Keratinocyte (primary cell): ENCODE data around the gene ATP13A3. TPM values are rescaled to one million over a fixed set of nuclear protein-coding genes. Genes with fewer than 3 reads are reported as not detected.

ENCODE experiments used
- DNase-seq: peaks from one replicate; pipeline ENCODE4 v3.0.0-alpha.2; 2011; ENCODE audit warnings: low read depth, missing footprints, low spot score
- FAIRE-seq: peaks from 2 replicates; lab custom pipeline; 2011; peaks lifted over from hg19 to GRCh38; lab: Jason Lieb, UNC
- H2AFZ ChIP-seq: 2 replicates; pipeline ENCODE4 v1.6.0; 2012; ENCODE audit warnings: low read length, control low read depth, inconsistent platforms; ENCODE audit not compliant: control insufficient read depth
- H3K27ac ChIP-seq: 2 replicates; pipeline ENCODE4 v1.5.1; 2011; ENCODE audit warnings: low read length; ENCODE audit not compliant: control insufficient read depth, insufficient read depth
- H3K27me3 ChIP-seq: 3 replicates; pipeline ENCODE4 v1.6.0; 2011; ENCODE audit warnings: low read length; ENCODE audit not compliant: control insufficient read depth, insufficient read depth; ENCODE audit errors: extremely low read depth
- H3K36me3 ChIP-seq, 2 experiments: 2 replicates in 1 of 2; 3 replicates in 1 of 2; pipeline ENCODE4 v1.5.1; 2011; ENCODE audit warnings: low read length in 2 of 2, mild to moderate bottlenecking in 1 of 2; ENCODE audit not compliant: control insufficient read depth in 2 of 2, insufficient read depth in 2 of 2; ENCODE audit errors: extremely low read depth in 1 of 2
- H3K4me1 ChIP-seq: 3 replicates; pipeline ENCODE4 v1.5.1; 2011; ENCODE audit warnings: low read length; ENCODE audit not compliant: control insufficient read depth, insufficient read depth; ENCODE audit errors: extremely low read depth
- H3K4me2 ChIP-seq: 3 replicates; pipeline ENCODE4 v1.6.0; 2011; ENCODE audit warnings: low read depth, low read length; ENCODE audit not compliant: control insufficient read depth, insufficient read depth; ENCODE audit errors: extremely low read depth
- H3K4me3 ChIP-seq, 3 experiments: fragments of 200-600 bp in 1 of 3; sonication (generic) in 1 of 3; 2 replicates in 2 of 3; 3 replicates in 1 of 3; pipeline ENCODE4 v1.5.1; 2011 to 2016; ENCODE audit warnings: low read length in 3 of 3, mild to moderate bottlenecking in 3 of 3, control low read depth in 2 of 3, inconsistent platforms in 1 of 3, low read depth in 1 of 3, mixed read lengths in 1 of 3, mixed run types in 1 of 3, moderate library complexity in 1 of 3; ENCODE audit not compliant: control insufficient read depth in 2 of 3, insufficient read depth in 2 of 3; ENCODE audit errors: extremely low read depth in 1 of 3
- H3K79me2 ChIP-seq: 2 replicates; pipeline ENCODE4 v1.6.0; 2012; ENCODE audit warnings: low read length; ENCODE audit not compliant: control insufficient read depth, insufficient read depth
- H3K9ac ChIP-seq: 3 replicates; pipeline ENCODE4 v1.6.0; 2011; ENCODE audit warnings: low read length; ENCODE audit not compliant: control insufficient read depth, insufficient read depth; ENCODE audit errors: extremely low read depth
- H3K9me1 ChIP-seq: 3 replicates; pipeline ENCODE4 v1.6.0; 2011; ENCODE audit warnings: low read length; ENCODE audit not compliant: control insufficient read depth, insufficient read depth; ENCODE audit errors: extremely low read depth
- H3K9me3 ChIP-seq: 2 replicates; pipeline ENCODE4 v1.5.1; 2012; ENCODE audit warnings: low read depth, low read length; ENCODE audit not compliant: control insufficient read depth
- H4K20me1 ChIP-seq: 3 replicates; pipeline ENCODE4 v1.6.0; 2011; ENCODE audit warnings: low read length; ENCODE audit not compliant: control insufficient read depth, insufficient read depth; ENCODE audit errors: extremely low read depth
- EZH2 ChIP-seq: IDR thresholded peaks from one replicate; pipeline ENCODE4 v1.6.1; 2012; ENCODE audit warnings: inconsistent platforms, mild to moderate bottlenecking, low read length, moderate library complexity
- dilution Hi-C: fragments of 300-500 bp; cut with MboI; formaldehyde crosslinking; loops from one replicate; pipeline ENCODE4 v1.7.0; 2020; ENCODE audit warnings: low sequenced_read_pairs; ENCODE audit not compliant: extremely low pct_ligation_motif_present
- polyA plus RNA-seq, 5 experiments: library from polyadenylated mRNA; depleted of rRNA in 3 of 5; stranded (reverse) in 3 of 5; stranded (forward) in 1 of 5; unstranded in 1 of 5; fragments of >200 nt; gene quantifications; 1 replicate in 1 of 5; 2 replicates in 3 of 5; 3 replicates in 1 of 5; pipeline versions ENCODE4 v1.2.1 to v1.2.3, GENCODE V29; 2011 to 2012; ENCODE audit warnings: missing spikeins in 2 of 5, low read depth in 1 of 5, low replicate concordance in 1 of 5
- TF ChIP-seq, protein P1 (sequence below), 3 experiments: IDR thresholded peaks in 1 of 3; conservative IDR thresholded peaks in 1 of 3; optimal IDR thresholded peaks in 1 of 3; 2 replicates in 2 of 3; 3 replicates in 1 of 3; pipeline versions ENCODE3 to v1.5.1; 2011; ENCODE audit warnings: low read length in 3 of 3, mild to moderate bottlenecking in 3 of 3, moderate library complexity in 2 of 3, control low read depth in 1 of 3, inconsistent platforms in 1 of 3; ENCODE audit not compliant: insufficient read depth in 2 of 3; ENCODE audit errors: extremely low read depth in 1 of 3

ATP13A3 gene
- polyA plus RNA-seq, 1 donor (not counting 4 experiments of a cell fraction or from before 2014, with no cell fraction given), result 103 TPM

DNA sequence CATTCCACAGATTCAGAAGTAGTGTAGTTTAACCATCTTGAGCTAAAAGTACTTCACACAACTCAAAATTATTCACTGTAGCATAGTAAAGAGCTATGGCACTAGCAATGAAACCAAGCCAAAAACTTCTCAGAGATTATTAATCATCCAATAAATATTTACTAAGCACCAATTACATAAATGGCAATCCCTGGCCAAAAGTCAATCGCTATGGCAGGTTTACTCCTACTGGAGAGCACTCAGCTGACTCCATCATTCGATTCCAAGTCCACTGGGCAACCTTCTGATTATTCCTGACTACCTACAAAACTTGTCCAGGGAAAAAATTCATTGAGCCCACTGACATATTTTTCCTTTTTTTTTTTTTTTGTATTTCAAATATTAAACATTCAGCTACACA is 23.9 kb downstream of the ATP13A3 start:
- no peak for DNase-seq
- no peaks in the 10 kb centered on the region for H3K9me3 ChIP-seq
- dilution Hi-C loops, result no loop called here
- H3K4me1 ChIP-seq, result peaks cover 8% of the 10 kb centered on the region
- peaks cover 68% of the 10 kb centered on the region for H3K79me2 ChIP-seq
- TF ChIP-seq, protein P1, sequence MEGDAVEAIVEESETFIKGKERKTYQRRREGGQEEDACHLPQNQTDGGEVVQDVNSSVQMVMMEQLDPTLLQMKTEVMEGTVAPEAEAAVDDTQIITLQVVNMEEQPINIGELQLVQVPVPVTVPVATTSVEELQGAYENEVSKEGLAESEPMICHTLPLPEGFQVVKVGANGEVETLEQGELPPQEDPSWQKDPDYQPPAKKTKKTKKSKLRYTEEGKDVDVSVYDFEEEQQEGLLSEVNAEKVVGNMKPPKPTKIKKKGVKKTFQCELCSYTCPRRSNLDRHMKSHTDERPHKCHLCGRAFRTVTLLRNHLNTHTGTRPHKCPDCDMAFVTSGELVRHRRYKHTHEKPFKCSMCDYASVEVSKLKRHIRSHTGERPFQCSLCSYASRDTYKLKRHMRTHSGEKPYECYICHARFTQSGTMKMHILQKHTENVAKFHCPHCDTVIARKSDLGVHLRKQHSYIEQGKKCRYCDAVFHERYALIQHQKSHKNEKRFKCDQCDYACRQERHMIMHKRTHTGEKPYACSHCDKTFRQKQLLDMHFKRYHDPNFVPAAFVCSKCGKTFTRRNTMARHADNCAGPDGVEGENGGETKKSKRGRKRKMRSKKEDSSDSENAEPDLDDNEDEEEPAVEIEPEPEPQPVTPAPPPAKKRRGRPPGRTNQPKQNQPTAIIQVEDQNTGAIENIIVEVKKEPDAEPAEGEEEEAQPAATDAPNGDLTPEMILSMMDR (optimal IDR thresholded peaks at IDR 0.05 in 1 of 3, IDR thresholded peaks at IDR 0.05 in 1 of 3, conservative IDR thresholded peaks at IDR 0.05 in 1 of 3; ENCODE audit: extremely low read depth in 1 of 3, insufficient read depth in 2 of 3, low read length in 3 of 3), result no peak
- no peak for TF ChIP-seq EZH2
- no peaks in the 10 kb centered on the region for H3K27me3 ChIP-seq
- no peak overlapping the region for H3K4me2 ChIP-seq
- no peaks in the 10 kb centered on the region for H3K9me1 ChIP-seq
- H2AFZ ChIP-seq, result no peak overlapping the region
- H3K27ac ChIP-seq, result no peak overlapping the region
- peaks cover 4% of the 10 kb centered on the region for H4K20me1 ChIP-seq
- peaks cover 5 to 9% of the 10 kb centered on the region in 2 experiments for H3K36me3 ChIP-seq
- FAIRE-seq, result no peak
- no peak overlapping the region for H3K9ac ChIP-seq
- H3K4me3 ChIP-seq, result no peak overlapping the region

DNA sequence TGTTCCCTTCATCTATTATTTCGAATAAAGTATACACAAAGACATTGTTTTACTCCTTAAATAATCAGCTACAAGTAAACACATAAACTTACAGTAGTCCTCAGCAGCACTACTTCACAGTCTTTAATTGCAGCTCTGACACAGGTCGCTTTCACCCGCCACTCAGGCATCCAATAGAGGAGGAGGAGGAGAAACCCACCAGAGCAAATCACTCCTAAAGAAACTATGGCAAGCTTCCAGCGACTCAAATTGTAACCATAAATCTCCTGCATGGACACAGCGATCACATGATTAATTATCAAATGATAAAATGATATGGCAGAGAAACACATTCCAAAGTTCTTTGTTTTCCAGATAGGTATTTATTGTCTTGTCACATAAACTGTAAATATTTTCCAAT is 26.2 kb downstream of the ATP13A3 start:
- TF ChIP-seq, protein P1 (optimal IDR thresholded peaks at IDR 0.05 in 1 of 3, IDR thresholded peaks at IDR 0.05 in 1 of 3, conservative IDR thresholded peaks at IDR 0.05 in 1 of 3; ENCODE audit: extremely low read depth in 1 of 3, insufficient read depth in 2 of 3, low read length in 3 of 3), result no peak
- TF ChIP-seq EZH2, result no peak
- H3K36me3 ChIP-seq, result peaks cover 5 to 9% of the 10 kb centered on the region in 2 experiments
- no peak overlapping the region for H3K4me3 ChIP-seq
- DNase-seq, result no peak
- H3K9me3 ChIP-seq, result no peaks in the 10 kb centered on the region
- no peaks in the 10 kb centered on the region for H3K27me3 ChIP-seq
- no peaks in the 10 kb centered on the region for H3K9me1 ChIP-seq
- no peak overlapping the region for H3K9ac ChIP-seq
- H3K79me2 ChIP-seq, result peaks cover 46% of the 10 kb centered on the region
- H3K4me1 ChIP-seq, result no peaks in the 10 kb centered on the region
- no peak overlapping the region for H3K4me2 ChIP-seq
- dilution Hi-C loops, result no loop called here
- FAIRE-seq, result no peak
- peaks cover 4% of the 10 kb centered on the region for H4K20me1 ChIP-seq
- H3K27ac ChIP-seq, result no peak overlapping the region
- H2AFZ ChIP-seq, result no peak overlapping the region
